Liver (tissue), 9 donors: ENCODE measurements around the gene LMCD1. TPM values are rescaled to one million over a fixed set of nuclear protein-coding genes. Genes with fewer than 3 reads are reported as not detected.

Experiments used
- DNase-seq: peaks from one replicate; pipeline ENCODE4 v3.0.0-alpha.2; 2017; ENCODE audit warnings: low spot score
- H3K27ac ChIP-seq, 2 donors: one replicate each; pipeline ENCODE4 v1.7.0; 2013; ENCODE audit warnings: inconsistent platforms in 2 of 2, low read length in 2 of 2, control low read depth in 1 of 2, low read depth in 1 of 2, mild to moderate bottlenecking in 1 of 2
- H3K27me3 ChIP-seq, 4 donors: one replicate each; pipeline versions ENCODE4 v1.6.1 to v1.7.0; 2013; ENCODE audit warnings: low read length in 3 of 4, inconsistent platforms in 1 of 4, mild to moderate bottlenecking in 1 of 4, moderate library complexity in 1 of 4; ENCODE audit not compliant: control insufficient read depth in 4 of 4, insufficient read depth in 4 of 4
- H3K36me3 ChIP-seq, 4 donors: one replicate each; pipeline versions ENCODE4 v1.6.1 to v1.7.0; 2013; ENCODE audit warnings: low read length in 3 of 4, mild to moderate bottlenecking in 3 of 4, low read depth in 1 of 4, moderate library complexity in 1 of 4; ENCODE audit not compliant: control insufficient read depth in 4 of 4, insufficient read depth in 3 of 4
- H3K4me1 ChIP-seq, 4 donors: one replicate each; pipeline versions ENCODE4 v1.6.1 to v1.7.0; 2013; ENCODE audit warnings: low read length in 3 of 4, mild to moderate bottlenecking in 3 of 4, moderate library complexity in 1 of 4; ENCODE audit not compliant: control insufficient read depth in 4 of 4, insufficient read depth in 4 of 4
- H3K4me3 ChIP-seq, 3 donors: one replicate each; pipeline versions ENCODE4 v1.6.1 to v1.7.0; 2013; ENCODE audit warnings: low read length in 3 of 3, control low read depth in 1 of 3, low read depth in 1 of 3, mild to moderate bottlenecking in 1 of 3
- H3K9ac ChIP-seq, 2 donors: one replicate each; pipeline ENCODE4 v1.7.0; 2013; ENCODE audit warnings: low read length in 2 of 2, mild to moderate bottlenecking in 2 of 2, moderate library complexity in 2 of 2, control low read depth in 1 of 2, low read depth in 1 of 2
- H3K9me3 ChIP-seq, 4 donors: one replicate each; pipeline versions ENCODE4 v1.6.1 to v1.7.0; 2013; ENCODE audit warnings: low read length in 3 of 4; ENCODE audit not compliant: control insufficient read depth in 4 of 4
- ATF3 ChIP-seq: IDR thresholded peaks from 2 replicates; pipeline ENCODE4 v1.6.1; 2016; ENCODE audit warnings: antibody characterized with exemption
- CTCF ChIP-seq: fragments of 150-350 bp; IDR thresholded peaks from 2 replicates; pipeline ENCODE4 v1.5.1; 2017; ENCODE audit warnings: improper control_type of control experiment, low read depth, low read length; ENCODE audit not compliant: missing input control
- EGR1 ChIP-seq, 2 donors: IDR thresholded peaks; 2 replicates each; pipeline ENCODE4 v1.6.1; 2016 to 2018; ENCODE audit warnings: antibody characterized with exemption in 2 of 2, low read depth in 2 of 2
- FOXA1 ChIP-seq: IDR thresholded peaks from 2 replicates; pipeline ENCODE4 v1.6.1; 2016; ENCODE audit warnings: antibody characterized with exemption
- FOXA2 ChIP-seq: IDR thresholded peaks from 2 replicates; pipeline ENCODE4 v1.6.1; 2016; ENCODE audit warnings: antibody characterized with exemption
- GABPA ChIP-seq, 2 donors: IDR thresholded peaks in 1 of 2; conservative IDR thresholded peaks in 1 of 2; 2 replicates each; pipeline ENCODE4 v1.6.1; 2016; ENCODE audit warnings: antibody characterized with exemption in 2 of 2, mild to moderate bottlenecking in 1 of 2, moderate library complexity in 1 of 2
- HNF4A ChIP-seq, 2 donors: conservative IDR thresholded peaks; 2 replicates each; pipeline ENCODE4 v1.6.1; 2016; ENCODE audit warnings: antibody characterized with exemption in 2 of 2, mild to moderate bottlenecking in 2 of 2
- HNF4G ChIP-seq: IDR thresholded peaks from 2 replicates; pipeline ENCODE4 v1.6.1; 2016; ENCODE audit warnings: antibody characterized with exemption
- JUND ChIP-seq, 2 donors: IDR thresholded peaks; 2 replicates each; pipeline ENCODE4 v1.6.1; 2016; ENCODE audit warnings: antibody characterized with exemption in 2 of 2
- MAX ChIP-seq: IDR thresholded peaks from 2 replicates; pipeline ENCODE4 v1.6.1; 2016; ENCODE audit warnings: antibody characterized with exemption
- NR2F2 ChIP-seq: IDR thresholded peaks from 2 replicates; pipeline ENCODE4 v1.6.1; 2016; ENCODE audit warnings: antibody characterized with exemption
- RAD21 ChIP-seq, 2 donors: IDR thresholded peaks; 2 replicates each; pipeline ENCODE4 v1.6.1; 2016; ENCODE audit warnings: antibody characterized with exemption in 2 of 2, mild to moderate bottlenecking in 2 of 2
- REST ChIP-seq: IDR thresholded peaks from 2 replicates; pipeline ENCODE4 v1.6.1; 2016; ENCODE audit warnings: antibody characterized with exemption, mild to moderate bottlenecking
- RXRA ChIP-seq, 2 donors: IDR thresholded peaks; 2 replicates each; pipeline ENCODE4 v1.6.1; 2017 to 2018; ENCODE audit warnings: antibody characterized with exemption in 2 of 2, mild to moderate bottlenecking in 1 of 2
- SP1 ChIP-seq: IDR thresholded peaks from 2 replicates; pipeline ENCODE4 v1.6.1; 2018; ENCODE audit warnings: antibody characterized with exemption, mild to moderate bottlenecking
- TAF1 ChIP-seq: conservative IDR thresholded peaks from 2 replicates; pipeline ENCODE4 v1.6.1; 2016; ENCODE audit warnings: antibody characterized with exemption, mild to moderate bottlenecking
- YY1 ChIP-seq: IDR thresholded peaks from 2 replicates; pipeline ENCODE4 v1.6.1; 2016; ENCODE audit warnings: antibody characterized with exemption, mild to moderate bottlenecking
- ZBTB33 ChIP-seq: IDR thresholded peaks from 2 replicates; pipeline ENCODE4 v1.6.1; 2016; ENCODE audit warnings: antibody characterized with exemption
- WGBS: extraction: QIAGEN DNeasy Blood & Tissue Kit; methylation state at CpG from one replicate; pipeline ENCODE4 v1.1.7; 2013; 5-methylcytosine and 5-hydroxymethylcytosine counted together
- polyA plus RNA-seq, 2 donors: library from polyadenylated mRNA; stranded (reverse) in 1 of 2; unstranded in 1 of 2; fragments of 200-250 nt in 1 of 2; fragments of >200 nt in 1 of 2; fragmentation: Nextera tagmentation in 1 of 2; extraction: Ambion mirVana in 1 of 2; gene quantifications; one replicate each; pipeline versions ENCODE4 v1.2.1 to v1.2.3, GENCODE V29; 2013 to 2015
- total RNA-seq, 2 donors: library from RNA; depleted of rRNA; stranded (reverse); fragments of >200 nt; gene quantifications; one replicate each; pipeline ENCODE4 v1.2.3, GENCODE V29; 2014
- donor health status: healthy.
- donor health status: healthy.
- donor health status: healthy.
- donor health status: healthy.
- donor health status: healthy.

The LMCD1 gene
- total and polyA plus RNA-seq, 4 donors: 3.1 to 8.3 (median 6.0) TPM

GRCh38 chr3:8622873-8623691 lies 121.5 kb downstream of the LMCD1 start:
- no peaks in the 10 kb centered on the region for H3K27me3 ChIP-seq
- H3K9ac ChIP-seq: no peak overlapping the region
- 44% methylated on average over 24 of the region's 24 CpGs for WGBS
- peak; percentile 67 for DNase-seq
- no peak for TF ChIP-seq EGR1 (IDR thresholded peaks at IDR 0.05; ENCODE audit: low read depth in 2 of 2)
- peak; percentile 50 for TF ChIP-seq NR2F2
- peak; percentile 93 to 96 for TF ChIP-seq RAD21 (IDR thresholded peaks at IDR 0.05)
- TF ChIP-seq YY1: no peak
- TF ChIP-seq CTCF: peak; percentile 74
- no peak overlapping the region for H3K4me3 ChIP-seq
- H3K27ac ChIP-seq: no peak overlapping the region
- no peaks in the 10 kb centered on the region for H3K4me1 ChIP-seq
- no peaks in the 10 kb centered on the region for H3K36me3 ChIP-seq
- no peaks in the 10 kb centered on the region for H3K9me3 ChIP-seq

- whole genome bisulfite sequencing: 85% methylated on average over 14 of the region's 14 CpGs
- DNase-seq: no peak
- H3K9ac ChIP-seq: no peak overlapping the region
These were observed 122.1 kb downstream of the LMCD1 start for GRCh38 chr3:8623741-8624140.

More at GRCh38 chr3:8623741-8624140, 122.1 kb downstream of the LMCD1 start:
- Histone ChIP-seq H3K9me3 (no peaks in the 10 kb centered on the region), H3K27me3 (no peaks in the 10 kb centered on the region), H3K4me3 (no peak overlapping the region), H3K4me1 (no peaks in the 10 kb centered on the region), H3K27ac (no peak overlapping the region), H3K36me3 (no peaks in the 10 kb centered on the region)
- TF ChIP-seq TAF1: no peak
- no peak for TF ChIP-seq RXRA (IDR thresholded peaks at IDR 0.05)
- no peak for TF ChIP-seq ATF3
- TF ChIP-seq ZBTB33: no peak
- no peak for TF ChIP-seq YY1
- no peak for TF ChIP-seq HNF4A (conservative IDR thresholded peaks at IDR 0.05)
- TF ChIP-seq FOXA1: no peak
- no peak for TF ChIP-seq CTCF
- no peak for TF ChIP-seq HNF4G
- no peak for TF ChIP-seq EGR1 (IDR thresholded peaks at IDR 0.05; ENCODE audit: low read depth in 2 of 2)
- no peak for TF ChIP-seq MAX
- no peak for TF ChIP-seq NR2F2
- TF ChIP-seq RAD21 (IDR thresholded peaks at IDR 0.05): no peak
- no peak for TF ChIP-seq SP1
- no peak for TF ChIP-seq JUND (IDR thresholded peaks at IDR 0.05)
- TF ChIP-seq REST: no peak
- no peak for TF ChIP-seq GABPA (IDR thresholded peaks at IDR 0.05 in 1 of 2, conservative IDR thresholded peaks at IDR 0.05 in 1 of 2)
- no peak for TF ChIP-seq FOXA2
